HepG2 (cell line): Measurements from ENCODE around the gene BRAT1. TPM values are rescaled to one million over a fixed set of nuclear protein-coding genes. Genes with fewer than 3 reads are reported as not detected.

ENCODE experiments used
- ATAC-seq: fragments of 200-7000 bp; cut with Tn5 transposase; 3 replicates; pipeline ENCODE4 v1.9.1; 2020; ENCODE audit warnings: mild to moderate bottlenecking, moderate library complexity
- BruUV-seq: library from RNA; stranded (reverse); fragments of 400-500 nt; replicated peaks from 2 replicates; lab custom pipeline; 2021; lab: Mats Ljungman, UMichigan
- CTCF ChIA-PET: fragments of 300-600 bp; formaldehyde crosslinking; extraction: SDS; loops from one replicate; lab custom pipeline; 2021; ENCODE audit warnings: low total read pairs, inconsistent platforms, low intra/inter-chr PET ratio; lab: Yijun Ruan, JAX
- POLR2A ChIA-PET: fragments of 350-600 bp; sonication (Branson Sonifier 250); formaldehyde crosslinking; loops from one replicate; lab custom pipeline; 2020; ENCODE audit warnings: antibody characterized with exemption, inconsistent platforms; lab: Yijun Ruan, JAX
- DNase-seq: peaks from one replicate; pipeline ENCODE4 v3.0.0-alpha.2; 2015; ENCODE audit warnings: low spot score
- FAIRE-seq: peaks from 3 replicates; lab custom pipeline; 2011; peaks lifted over from hg19 to GRCh38; lab: Jason Lieb, UNC
- H2AFZ ChIP-seq: one replicate; pipeline ENCODE4 v1.6.1; 2011; ENCODE audit warnings: low read length, inconsistent platforms
- H3K27ac ChIP-seq: fragments of 300-600 bp; 3 replicates; pipeline ENCODE4 v1.8.0; 2011; ENCODE audit warnings: mixed run types, mild to moderate bottlenecking, mixed read lengths, low read length, inconsistent platforms; ENCODE audit not compliant: insufficient read depth; ENCODE audit errors: extremely low read length
- H3K27me3 ChIP-seq, 2 experiments: fragments of 200-600 bp in 1 of 2; 2 replicates in 1 of 2; 3 replicates in 1 of 2; pipeline versions ENCODE4 v1.6.0 to v1.8.0; 2011; ENCODE audit warnings: low read length in 2 of 2, mild to moderate bottlenecking in 2 of 2, moderate library complexity in 2 of 2, inconsistent platforms in 1 of 2; ENCODE audit not compliant: insufficient read depth in 2 of 2, control insufficient read depth in 1 of 2
- H3K36me3 ChIP-seq, 2 experiments: fragments of 200-600 bp in 1 of 2; replicated peaks in 1 of 2; 2 replicates in 1 of 2; 3 replicates in 1 of 2; pipeline versions ENCODE4 v1.5.1 to v1.8.0; 2011; ENCODE audit warnings: low read length in 2 of 2, inconsistent platforms in 1 of 2; ENCODE audit not compliant: insufficient read depth in 2 of 2, control insufficient read depth in 1 of 2
- H3K4me1 ChIP-seq: 2 replicates; pipeline ENCODE4 v1.5.1; 2012; ENCODE audit warnings: low read length, inconsistent platforms; ENCODE audit not compliant: insufficient read depth
- H3K4me2 ChIP-seq: 2 replicates; pipeline ENCODE4 v1.6.0; 2011; ENCODE audit warnings: low read depth, low read length, inconsistent platforms
- H3K4me3 ChIP-seq, 3 experiments: fragments of 200-600 bp in 1 of 3; sonication (generic), shearing (Covaris generic) in 1 of 3; replicated peaks in 1 of 3; 2 replicates each; pipeline ENCODE4 v1.5.1; 2011 to 2016; ENCODE audit warnings: low read length in 3 of 3, inconsistent platforms in 2 of 3, low read depth in 2 of 3, mild to moderate bottlenecking in 2 of 3, control low read depth in 1 of 3, mixed read lengths in 1 of 3; ENCODE audit not compliant: insufficient read depth in 1 of 3
- H3K79me2 ChIP-seq: one replicate; pipeline ENCODE4 v1.6.1; 2011; ENCODE audit warnings: low read length, inconsistent platforms; ENCODE audit not compliant: insufficient read depth
- H3K9ac ChIP-seq: 2 replicates; pipeline ENCODE4 v1.6.0; 2011; ENCODE audit warnings: mild to moderate bottlenecking, low read depth, low read length, inconsistent platforms; ENCODE audit not compliant: insufficient read depth
- H3K9me3 ChIP-seq: 2 replicates; pipeline ENCODE4 v1.5.1; 2012; ENCODE audit warnings: mild to moderate bottlenecking, low read length
- H4K20me1 ChIP-seq: 2 replicates; pipeline ENCODE4 v1.6.0; 2011; ENCODE audit warnings: inconsistent platforms, mild to moderate bottlenecking, low read length, moderate library complexity; ENCODE audit not compliant: insufficient read depth
- ATF5 ChIP-seq: sonication (generic); formaldehyde crosslinking; IDR thresholded peaks from 2 replicates; pipeline ENCODE4 v1.4.0; 2020; ENCODE audit warnings: mild to moderate bottlenecking, low read depth, missing genetic modification reagents
- GLI4 ChIP-seq: sonication (generic); formaldehyde crosslinking; IDR thresholded peaks from 2 replicates; pipeline ENCODE4 v1.5.1; 2020; ENCODE audit warnings: missing genetic modification reagents, mild to moderate bottlenecking, moderate library complexity, borderline replicate concordance
- GMEB1 ChIP-seq: sonication (generic); formaldehyde crosslinking; IDR thresholded peaks from 2 replicates; pipeline ENCODE4 v1.5.1; 2020; ENCODE audit warnings: missing genetic modification reagents, mild to moderate bottlenecking, borderline replicate concordance
- HNRNPLL ChIP-seq: fragments of 200-400 bp; formaldehyde crosslinking; IDR thresholded peaks from 2 replicates; pipeline ENCODE4 v1.6.1; 2017; ENCODE audit warnings: mild to moderate bottlenecking, low read depth, low read length; ENCODE audit not compliant: poor library complexity, severe bottlenecking
- NFE2L1 ChIP-seq: sonication (generic); formaldehyde crosslinking; IDR thresholded peaks from 2 replicates; pipeline ENCODE4 v1.4.0; 2020; ENCODE audit warnings: missing genetic modification reagents, mild to moderate bottlenecking, borderline replicate concordance
- PLRG1 ChIP-seq: fragments of 450-650 bp; conservative IDR thresholded peaks from 2 replicates; pipeline ENCODE4 v1.6.1; 2016
- RCOR2 ChIP-seq: IDR thresholded peaks from 2 replicates; pipeline ENCODE4 v1.6.1; 2016; ENCODE audit warnings: missing biosample characterization, missing genetic modification reagents
- SCMH1 ChIP-seq: sonication (generic); formaldehyde crosslinking; IDR thresholded peaks from 2 replicates; pipeline ENCODE4 v1.9.0; 2021; ENCODE audit warnings: missing genetic modification reagents, mild to moderate bottlenecking, borderline replicate concordance
- SMC3 ChIP-seq: IDR thresholded peaks from 2 replicates; pipeline ENCODE4 v1.6.1; 2011; ENCODE audit warnings: low read length, improper control_type of control experiment
- SSRP1 ChIP-seq: IDR thresholded peaks from 2 replicates; pipeline ENCODE4 v1.6.1; 2016; ENCODE audit warnings: control low read depth
- THAP11 ChIP-seq: IDR thresholded peaks from 2 replicates; pipeline ENCODE4 v1.6.1; 2016; ENCODE audit warnings: missing biosample characterization, missing genetic modification reagents
- ZFP62 ChIP-seq: sonication (generic); formaldehyde crosslinking; IDR thresholded peaks from 2 replicates; pipeline ENCODE4 v1.4.0; 2020; ENCODE audit warnings: missing genetic modification reagents
- ZNF292 ChIP-seq: sonication (generic); formaldehyde crosslinking; IDR thresholded peaks from 2 replicates; pipeline ENCODE4 v1.8.1; 2022; ENCODE audit warnings: mild to moderate bottlenecking, low read depth, missing genetic modification reagents, borderline replicate concordance
- WGBS: methylation state at CpG from one replicate; pipeline ENCODE4 v1.1.6; 2017; ENCODE audit warnings: low lambda C conversion rate; 5-methylcytosine and 5-hydroxymethylcytosine counted together
- in situ Hi-C: cut with HindIII; loops from 2 replicates; pipeline ENCODE4 v1.10.0; 2017; ENCODE audit warnings: low pct_unique_long_range_greater_than_20kb; ENCODE audit not compliant: extremely low pct_ligation_motif_present
- intact Hi-C: fragments of 100-400 bp; cut with micrococcal nuclease; formaldehyde crosslinking; loops from one replicate; pipeline ENCODE4 v1.10.0; 2022; ENCODE audit not compliant: unreplicated experiment
- polyA plus RNA-seq, 8 experiments: library from polyadenylated mRNA; depleted of rRNA in 3 of 8; stranded (reverse) in 7 of 8; unstranded in 1 of 8; fragments of >200 nt; fragmentation: Illumina TruSeq in 4 of 8; extraction: Trizol in 4 of 8; gene quantifications; 2 replicates each; pipeline versions ENCODE4 v1.2.1 to v1.2.3, GENCODE V29; 2011 to 2016; ENCODE audit warnings: low read depth in 4 of 8, missing spikeins in 1 of 8, mixed read lengths in 1 of 8; ENCODE audit not compliant: insufficient read depth in 1 of 8
- total RNA-seq, 5 experiments: library from RNA; depleted of rRNA; stranded (reverse); fragments of >200 nt; fragmentation: Illumina TruSeq; extraction: Trizol; gene quantifications; 2 replicates each; pipeline ENCODE4 v1.2.3, GENCODE V29; 2016; ENCODE audit warnings: low read depth in 1 of 5
- TF ChIP-seq, protein P1 (sequence below): sonication (generic); formaldehyde crosslinking; IDR thresholded peaks from 2 replicates; pipeline ENCODE4 v1.4.0; 2020; ENCODE audit warnings: mild to moderate bottlenecking, low read depth, missing genetic modification reagents

The BRAT1 gene
- total and polyA plus RNA-seq, 2 of the 13 experiments (the other 11 are each of a cell fraction or from before 2014, with no cell fraction given): 10.2 to 20.3 TPM

DNA sequence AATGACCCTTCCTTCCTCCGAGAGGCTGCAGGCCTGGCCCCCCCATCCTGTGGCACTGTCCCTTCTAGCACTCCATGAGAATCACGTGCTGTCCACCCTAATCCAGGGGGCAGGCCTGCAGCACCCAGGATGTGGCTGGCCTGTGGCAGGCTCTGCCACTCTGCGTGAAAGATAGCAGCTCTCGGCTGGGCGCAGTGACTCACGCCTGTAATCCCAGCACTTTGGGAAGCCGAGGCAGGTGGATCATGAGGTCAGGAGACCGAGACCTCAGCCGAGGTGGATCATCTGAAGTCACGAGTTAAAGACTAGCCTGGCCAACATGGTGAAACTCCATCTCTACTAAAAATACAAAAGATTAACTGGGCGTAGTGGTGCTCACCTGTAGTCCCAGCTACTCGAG, 54.6 kb downstream of the BRAT1 start:
- no TSS peak for BruUV-seq
- intact Hi-C loops: no loop called here
- H3K36me3 ChIP-seq: no peaks in the 10 kb centered on the region

More for the DNA sequence above, 54.6 kb downstream of the BRAT1 start:
- Histone ChIP-seq H3K9ac (no peak overlapping the region), H3K9me3 (no peaks in the 10 kb centered on the region), H2AFZ (no peak overlapping the region), H3K79me2 (no peaks in the 10 kb centered on the region), H3K4me2 (no peak overlapping the region), H3K4me1 (no peaks in the 10 kb centered on the region), H3K27me3 (peaks cover 14 to 86% of the 10 kb centered on the region in 2 experiments; a peak in 4 of 5 replicates), H3K4me3 (no peak overlapping the region), H4K20me1 (no peaks in the 10 kb centered on the region), H3K27ac (no peak overlapping the region)
- FAIRE-seq (no peak), DNase-seq (no peak), ATAC-seq (no peak)
- no peak for TF ChIP-seq RCOR2
- TF ChIP-seq, protein P1, sequence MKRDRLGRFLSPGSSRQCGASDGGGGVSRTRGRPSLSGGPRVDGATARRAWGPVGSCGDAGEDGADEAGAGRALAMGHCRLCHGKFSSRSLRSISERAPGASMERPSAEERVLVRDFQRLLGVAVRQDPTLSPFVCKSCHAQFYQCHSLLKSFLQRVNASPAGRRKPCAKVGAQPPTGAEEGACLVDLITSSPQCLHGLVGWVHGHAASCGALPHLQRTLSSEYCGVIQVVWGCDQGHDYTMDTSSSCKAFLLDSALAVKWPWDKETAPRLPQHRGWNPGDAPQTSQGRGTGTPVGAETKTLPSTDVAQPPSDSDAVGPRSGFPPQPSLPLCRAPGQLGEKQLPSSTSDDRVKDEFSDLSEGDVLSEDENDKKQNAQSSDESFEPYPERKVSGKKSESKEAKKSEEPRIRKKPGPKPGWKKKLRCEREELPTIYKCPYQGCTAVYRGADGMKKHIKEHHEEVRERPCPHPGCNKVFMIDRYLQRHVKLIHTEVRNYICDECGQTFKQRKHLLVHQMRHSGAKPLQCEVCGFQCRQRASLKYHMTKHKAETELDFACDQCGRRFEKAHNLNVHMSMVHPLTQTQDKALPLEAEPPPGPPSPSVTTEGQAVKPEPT (CRISPR knock-in tag): no peak
- TF ChIP-seq GMEB1 (CRISPR knock-in tag): no peak
- TF ChIP-seq ZFP62 (CRISPR knock-in tag): no peak
- no peak for TF ChIP-seq ZNF292
- TF ChIP-seq SCMH1: no peak
- no peak for TF ChIP-seq HNRNPLL
- no peak for TF ChIP-seq PLRG1
- TF ChIP-seq SSRP1 (CRISPR knock-in tag): no peak
- no peak for TF ChIP-seq THAP11
- TF ChIP-seq GLI4 (CRISPR knock-in tag): no peak
- TF ChIP-seq ATF5: no peak
- TF ChIP-seq NFE2L1 (CRISPR knock-in tag): no peak
- no peak for TF ChIP-seq SMC3
- CTCF ChIA-PET: no interaction called here
- POLR2A ChIA-PET: no interaction called here
- WGBS: 15% methylated on average over 8 of the region's 12 CpGs
- in situ Hi-C loops: no loop called here
